HepG2 (cell line): ENCODE data around the gene TGM3. TPM values are rescaled to one million over a fixed set of nuclear protein-coding genes. Genes with fewer than 3 reads are reported as not detected.

Experiments
- ATAC-seq: fragments of 200-7000 bp; cut with Tn5 transposase; 3 replicates; pipeline ENCODE4 v1.9.1; 2020; ENCODE audit warnings: mild to moderate bottlenecking, moderate library complexity
- BruUV-seq: library from RNA; stranded (reverse); fragments of 400-500 nt; replicated peaks from 2 replicates; lab custom pipeline; 2021; lab: Mats Ljungman, UMichigan
- CTCF ChIA-PET: fragments of 300-600 bp; formaldehyde crosslinking; extraction: SDS; loops from one replicate; lab custom pipeline; 2021; ENCODE audit warnings: low total read pairs, inconsistent platforms, low intra/inter-chr PET ratio; lab: Yijun Ruan, JAX
- POLR2A ChIA-PET: fragments of 350-600 bp; sonication (Branson Sonifier 250); formaldehyde crosslinking; loops from one replicate; lab custom pipeline; 2020; ENCODE audit warnings: antibody characterized with exemption, inconsistent platforms; lab: Yijun Ruan, JAX
- DNase-seq: peaks from one replicate; pipeline ENCODE4 v3.0.0-alpha.2; 2015; ENCODE audit warnings: low spot score
- FAIRE-seq: peaks from 3 replicates; lab custom pipeline; 2011; peaks lifted over from hg19 to GRCh38; lab: Jason Lieb, UNC
- H2AFZ ChIP-seq: one replicate; pipeline ENCODE4 v1.6.1; 2011; ENCODE audit warnings: low read length, inconsistent platforms
- H3K27ac ChIP-seq: fragments of 300-600 bp; 3 replicates; pipeline ENCODE4 v1.8.0; 2011; ENCODE audit warnings: mixed run types, mild to moderate bottlenecking, mixed read lengths, low read length, inconsistent platforms; ENCODE audit not compliant: insufficient read depth; ENCODE audit errors: extremely low read length
- H3K27me3 ChIP-seq, 2 experiments: fragments of 200-600 bp in 1 of 2; 2 replicates in 1 of 2; 3 replicates in 1 of 2; pipeline versions ENCODE4 v1.6.0 to v1.8.0; 2011; ENCODE audit warnings: low read length in 2 of 2, mild to moderate bottlenecking in 2 of 2, moderate library complexity in 2 of 2, inconsistent platforms in 1 of 2; ENCODE audit not compliant: insufficient read depth in 2 of 2, control insufficient read depth in 1 of 2
- H3K36me3 ChIP-seq, 2 experiments: fragments of 200-600 bp in 1 of 2; replicated peaks in 1 of 2; 2 replicates in 1 of 2; 3 replicates in 1 of 2; pipeline versions ENCODE4 v1.5.1 to v1.8.0; 2011; ENCODE audit warnings: low read length in 2 of 2, inconsistent platforms in 1 of 2; ENCODE audit not compliant: insufficient read depth in 2 of 2, control insufficient read depth in 1 of 2
- H3K4me1 ChIP-seq: 2 replicates; pipeline ENCODE4 v1.5.1; 2012; ENCODE audit warnings: low read length, inconsistent platforms; ENCODE audit not compliant: insufficient read depth
- H3K4me2 ChIP-seq: 2 replicates; pipeline ENCODE4 v1.6.0; 2011; ENCODE audit warnings: low read depth, low read length, inconsistent platforms
- H3K4me3 ChIP-seq, 3 experiments: fragments of 200-600 bp in 1 of 3; sonication (generic), shearing (Covaris generic) in 1 of 3; replicated peaks in 1 of 3; 2 replicates each; pipeline ENCODE4 v1.5.1; 2011 to 2016; ENCODE audit warnings: low read length in 3 of 3, inconsistent platforms in 2 of 3, low read depth in 2 of 3, mild to moderate bottlenecking in 2 of 3, control low read depth in 1 of 3, mixed read lengths in 1 of 3; ENCODE audit not compliant: insufficient read depth in 1 of 3
- H3K79me2 ChIP-seq: one replicate; pipeline ENCODE4 v1.6.1; 2011; ENCODE audit warnings: low read length, inconsistent platforms; ENCODE audit not compliant: insufficient read depth
- H3K9ac ChIP-seq: 2 replicates; pipeline ENCODE4 v1.6.0; 2011; ENCODE audit warnings: mild to moderate bottlenecking, low read depth, low read length, inconsistent platforms; ENCODE audit not compliant: insufficient read depth
- H3K9me3 ChIP-seq: 2 replicates; pipeline ENCODE4 v1.5.1; 2012; ENCODE audit warnings: mild to moderate bottlenecking, low read length
- H4K20me1 ChIP-seq: 2 replicates; pipeline ENCODE4 v1.6.0; 2011; ENCODE audit warnings: inconsistent platforms, mild to moderate bottlenecking, low read length, moderate library complexity; ENCODE audit not compliant: insufficient read depth
- FOXJ3 ChIP-seq: sonication (generic); formaldehyde crosslinking; IDR thresholded peaks from 2 replicates; pipeline ENCODE4 v1.4.0; 2020; ENCODE audit warnings: missing genetic modification reagents, mild to moderate bottlenecking, borderline replicate concordance
- KLF15 ChIP-seq: sonication (generic); formaldehyde crosslinking; IDR thresholded peaks from 2 replicates; pipeline ENCODE4 v1.8.1; 2023; ENCODE audit warnings: borderline replicate concordance, mild to moderate bottlenecking, inconsistent platforms, missing genetic modification reagents, mixed read lengths
- KLF9 ChIP-seq: IDR thresholded peaks from 2 replicates; pipeline ENCODE4 v1.6.1; 2016; ENCODE audit warnings: low read depth
- MED1 ChIP-seq: sonication (generic); formaldehyde crosslinking; IDR thresholded peaks from 2 replicates; pipeline ENCODE4 v1.4.0; 2020; ENCODE audit warnings: missing genetic modification reagents
- MXD4 ChIP-seq: IDR thresholded peaks from 2 replicates; pipeline ENCODE4 v1.6.1; 2016; ENCODE audit warnings: mild to moderate bottlenecking, missing biosample characterization, missing genetic modification reagents
- PITX1 ChIP-seq: sonication (generic); formaldehyde crosslinking; IDR thresholded peaks from 2 replicates; pipeline ENCODE4 v1.5.1; 2020; ENCODE audit warnings: mild to moderate bottlenecking, missing genetic modification reagents
- RAD21 ChIP-seq: fragments of 450-650 bp; formaldehyde crosslinking; IDR thresholded peaks from 2 replicates; pipeline ENCODE4 v1.5.0; 2020; ENCODE audit warnings: mild to moderate bottlenecking
- RBM22 ChIP-seq: fragments of 200-400 bp; formaldehyde crosslinking; optimal IDR thresholded peaks from 2 replicates; pipeline ENCODE3; 2017; ENCODE audit warnings: mild to moderate bottlenecking, low read length, moderate library complexity
- STAG1 ChIP-seq: sonication (generic); formaldehyde crosslinking; IDR thresholded peaks from 2 replicates; pipeline ENCODE4 v1.4.0; 2020; ENCODE audit warnings: missing genetic modification reagents
- TRIM24 ChIP-seq: sonication (generic); formaldehyde crosslinking; IDR thresholded peaks from 2 replicates; pipeline ENCODE4 v1.8.0; 2022; ENCODE audit warnings: mild to moderate bottlenecking, missing genetic modification reagents
- ZNF225 ChIP-seq: sonication (generic); formaldehyde crosslinking; IDR thresholded peaks from 2 replicates; pipeline ENCODE4 v1.4.0; 2020; ENCODE audit warnings: mild to moderate bottlenecking, missing genetic modification reagents
- ZNF343 ChIP-seq: sonication (generic); formaldehyde crosslinking; IDR thresholded peaks from 2 replicates; pipeline ENCODE4 v1.4.0; 2020; ENCODE audit warnings: mild to moderate bottlenecking, missing genetic modification reagents
- ZNF432 ChIP-seq: sonication (generic); formaldehyde crosslinking; IDR thresholded peaks from 2 replicates; pipeline ENCODE4 v1.5.0; 2020; ENCODE audit warnings: missing genetic modification reagents, mild to moderate bottlenecking, borderline replicate concordance
- ZNF589 ChIP-seq: sonication (generic); formaldehyde crosslinking; conservative IDR thresholded peaks from 2 replicates; pipeline ENCODE4 v1.8.0; 2022; ENCODE audit warnings: mild to moderate bottlenecking, moderate library complexity, missing genetic modification reagents
- ZNF670 ChIP-seq: sonication (generic); formaldehyde crosslinking; IDR thresholded peaks from 2 replicates; pipeline ENCODE4 v1.8.0; 2022; ENCODE audit warnings: mild to moderate bottlenecking, missing genetic modification reagents, borderline replicate concordance
- ZNF83 ChIP-seq: sonication (generic); formaldehyde crosslinking; IDR thresholded peaks from 2 replicates; pipeline ENCODE4 v1.4.0; 2020; ENCODE audit warnings: missing genetic modification reagents, mild to moderate bottlenecking, borderline replicate concordance
- WGBS: methylation state at CpG from one replicate; pipeline ENCODE4 v1.1.6; 2017; ENCODE audit warnings: low lambda C conversion rate; 5-methylcytosine and 5-hydroxymethylcytosine counted together
- in situ Hi-C: cut with HindIII; loops from 2 replicates; pipeline ENCODE4 v1.10.0; 2017; ENCODE audit warnings: low pct_unique_long_range_greater_than_20kb; ENCODE audit not compliant: extremely low pct_ligation_motif_present
- intact Hi-C: fragments of 100-400 bp; cut with micrococcal nuclease; formaldehyde crosslinking; loops from one replicate; pipeline ENCODE4 v1.10.0; 2022; ENCODE audit not compliant: unreplicated experiment
- polyA plus RNA-seq, 8 experiments: library from polyadenylated mRNA; depleted of rRNA in 3 of 8; stranded (reverse) in 7 of 8; unstranded in 1 of 8; fragments of >200 nt; fragmentation: Illumina TruSeq in 4 of 8; extraction: Trizol in 4 of 8; gene quantifications; 2 replicates each; pipeline versions ENCODE4 v1.2.1 to v1.2.3, GENCODE V29; 2011 to 2016; ENCODE audit warnings: low read depth in 4 of 8, missing spikeins in 1 of 8, mixed read lengths in 1 of 8; ENCODE audit not compliant: insufficient read depth in 1 of 8
- total RNA-seq, 5 experiments: library from RNA; depleted of rRNA; stranded (reverse); fragments of >200 nt; fragmentation: Illumina TruSeq; extraction: Trizol; gene quantifications; 2 replicates each; pipeline ENCODE4 v1.2.3, GENCODE V29; 2016; ENCODE audit warnings: low read depth in 1 of 5
- TF ChIP-seq, protein P1 (sequence below): sonication (generic); formaldehyde crosslinking; IDR thresholded peaks from 2 replicates; pipeline ENCODE4 v1.5.0; 2020; ENCODE audit warnings: missing genetic modification reagents

The TGM3 gene
- total and polyA plus RNA-seq, 2 of the 13 experiments (the other 11 are each of a cell fraction or from before 2014, with no cell fraction given) = not detected

DNA sequence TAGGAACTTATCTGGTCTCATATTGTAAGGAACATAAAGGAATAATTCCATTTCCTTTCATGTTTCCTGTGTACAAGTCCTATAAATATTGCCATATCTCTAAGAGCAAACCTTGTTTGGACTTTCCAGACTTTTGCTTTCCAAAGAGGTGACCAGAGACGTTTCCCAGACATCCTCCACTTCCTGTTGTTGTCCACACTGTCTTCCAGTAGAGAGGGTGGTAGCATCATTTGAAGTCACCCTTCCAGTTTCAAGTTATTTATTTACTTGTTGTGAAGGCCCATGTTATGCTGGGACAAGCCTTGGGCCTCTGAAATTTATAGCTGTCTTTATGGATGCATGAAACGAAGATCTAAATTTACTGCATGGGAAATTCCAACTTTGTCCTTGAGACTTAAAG lies 10.6 kb upstream of the TGM3 start:
- CTCF ChIA-PET = no interaction called here
- peaks cover 25% of the 10 kb centered on the region for H3K4me1 ChIP-seq
- ATAC-seq = no peak
- TF ChIP-seq ZNF589 (no peak), ZNF343 (CRISPR knock-in tag) (no peak), FOXJ3 (CRISPR knock-in tag) (no peak), RBM22 (no peak), MXD4 (CRISPR knock-in tag) (no peak), TRIM24 (CRISPR knock-in tag) (no peak), ZNF225 (CRISPR knock-in tag) (no peak), KLF15 (no peak), RAD21 (CRISPR knock-in tag) (no peak), ZNF83 (CRISPR knock-in tag) (no peak), STAG1 (CRISPR knock-in tag) (no peak), ZNF432 (CRISPR knock-in tag) (no peak), KLF9 (CRISPR knock-in tag) (no peak), PITX1 (no peak), ZNF670 (CRISPR knock-in tag) (no peak), MED1 (CRISPR knock-in tag) (no peak)
- TF ChIP-seq, protein P1, sequence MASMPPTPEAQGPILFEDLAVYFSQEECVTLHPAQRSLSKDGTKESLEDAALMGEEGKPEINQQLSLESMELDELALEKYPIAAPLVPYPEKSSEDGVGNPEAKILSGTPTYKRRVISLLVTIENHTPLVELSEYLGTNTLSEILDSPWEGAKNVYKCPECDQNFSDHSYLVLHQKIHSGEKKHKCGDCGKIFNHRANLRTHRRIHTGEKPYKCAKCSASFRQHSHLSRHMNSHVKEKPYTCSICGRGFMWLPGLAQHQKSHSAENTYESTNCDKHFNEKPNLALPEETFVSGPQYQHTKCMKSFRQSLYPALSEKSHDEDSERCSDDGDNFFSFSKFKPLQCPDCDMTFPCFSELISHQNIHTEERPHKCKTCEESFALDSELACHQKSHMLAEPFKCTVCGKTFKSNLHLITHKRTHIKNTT = no peak
- in situ Hi-C loops = no loop called here
- H3K27me3 ChIP-seq = peaks cover 0 to 10% of the 10 kb centered on the region in 2 experiments; a peak in 2 of 5 replicates
- no peak for DNase-seq
- H2AFZ ChIP-seq = no peak overlapping the region
- BruUV-seq = no TSS peak
- no peaks in the 10 kb centered on the region for H4K20me1 ChIP-seq
- H3K36me3 ChIP-seq = no peaks in the 10 kb centered on the region
- no peak overlapping the region for H3K4me3 ChIP-seq
- intact Hi-C loops = no loop called here
- no peaks in the 10 kb centered on the region for H3K79me2 ChIP-seq
- no peak overlapping the region for H3K9ac ChIP-seq
- H3K4me2 ChIP-seq = no peak overlapping the region
- no peak for FAIRE-seq
- 2% methylated on average over 2 of the region's 2 CpGs for WGBS
- H3K27ac ChIP-seq = no peak overlapping the region
- POLR2A ChIA-PET = no interaction called here
- no peaks in the 10 kb centered on the region for H3K9me3 ChIP-seq
